ENCODE results near the gene SH3RF3. TPM values are rescaled to one million over a fixed set of nuclear protein-coding genes. Genes with fewer than 3 reads are reported as not detected.
"Not testable (repeated sequence)": the region's sequence is repeated elsewhere in the genome, so short reads cannot be mapped to it uniquely, and the experiment has no call there.

SH3RF3 gene
- total RNA-seq, 2 experiments from 2014 or later, result 1.9 to 2.3 TPM

- TF ChIP-seq CTCF (IDR thresholded peaks at IDR 0.05), result no peak
- ChIA-PET CTCF (no interaction called here), POLR2A (no interaction called here)
- Mint-ChIP-seq H3K27ac (no peak overlapping the region), H3K9me3 (no peaks in the 10 kb centered on the region), H3K4me1 (ENCODE audit: low read depth) (peaks cover 19% of the 10 kb centered on the region), H3K36me3 (ENCODE audit: low read depth) (no peaks in the 10 kb centered on the region), H3K27me3 (no peaks in the 10 kb centered on the region), H3K4me3 (no peak overlapping the region)
- no peak for DNase-seq
- ATAC-seq, result no peak
- intact Hi-C loops (cut with micrococcal nuclease), result no loop called here
Measured at GRCh38 chr2:109157563-109158105, 28.6 kb downstream of the SH3RF3 start.

GRCh38 chr2:109158237-109158636 is 29.2 kb downstream of the SH3RF3 start:
- H3K9me3 Mint-ChIP-seq, result no peaks in the 10 kb centered on the region
- no peak overlapping the region for H3K4me3 Mint-ChIP-seq
- no peaks in the 10 kb centered on the region for H3K36me3 Mint-ChIP-seq (ENCODE audit: low read depth)
- TF ChIP-seq CTCF (IDR thresholded peaks at IDR 0.05), result no peak
- ChIA-PET POLR2A (no interaction called here), CTCF (no interaction called here)
- no peaks in the 10 kb centered on the region for H3K27me3 Mint-ChIP-seq
- no peak overlapping the region for H3K27ac Mint-ChIP-seq
- DNase-seq, result no peak
- no peak for ATAC-seq
- H3K4me1 Mint-ChIP-seq (ENCODE audit: low read depth), result peaks cover 18% of the 10 kb centered on the region
- intact Hi-C loops (cut with micrococcal nuclease), result no loop called here

- DNase-seq (no peak), ATAC-seq (no peak)
- intact Hi-C loops (cut with micrococcal nuclease), result no loop called here
- Mint-ChIP-seq H3K4me3 (no peak overlapping the region), H3K36me3 (ENCODE audit: low read depth) (no peaks in the 10 kb centered on the region), H3K27ac (no peak overlapping the region), H3K9me3 (no peaks in the 10 kb centered on the region), H3K27me3 (no peaks in the 10 kb centered on the region), H3K4me1 (ENCODE audit: low read depth) (peaks cover 19% of the 10 kb centered on the region)
- POLR2A ChIA-PET, result no interaction called here
- no peak for TF ChIP-seq CTCF (IDR thresholded peaks at IDR 0.05)
- CTCF ChIA-PET, result no interaction called here
Measured at GRCh38 chr2:109159096-109159495, 30.1 kb downstream of the SH3RF3 start.

- Mint-ChIP-seq H3K4me1 (ENCODE audit: low read depth) (peaks cover 19% of the 10 kb centered on the region), H3K27ac (no peak overlapping the region), H3K4me3 (no peak overlapping the region), H3K27me3 (no peaks in the 10 kb centered on the region), H3K36me3 (ENCODE audit: low read depth) (no peaks in the 10 kb centered on the region), H3K9me3 (no peaks in the 10 kb centered on the region)
- CTCF ChIA-PET, result no interaction called here
- TF ChIP-seq CTCF (IDR thresholded peaks at IDR 0.05), result no peak
- intact Hi-C loops (cut with micrococcal nuclease), result no loop called here
- peak; percentile 61 for ATAC-seq
- POLR2A ChIA-PET, result no interaction called here
- no peak for DNase-seq
Measured at GRCh38 chr2:109160714-109161440, 31.9 kb downstream of the SH3RF3 start.

- POLR2A ChIA-PET; H3K27ac Mint-ChIP-seq; CTCF ChIA-PET; H3K36me3 Mint-ChIP-seq (ENCODE audit: low read depth); intact Hi-C loops (cut with micrococcal nuclease); DNase-seq; H3K27me3 Mint-ChIP-seq; ATAC-seq; H3K9me3 Mint-ChIP-seq; H3K4me3 Mint-ChIP-seq: not testable (repeated sequence)
- H3K4me1 Mint-ChIP-seq (ENCODE audit: low read depth), result peaks cover 17% of the 10 kb centered on the region
Measured at GRCh38 chr2:109162367-109162766, 33.4 kb downstream of the SH3RF3 start.

All from activated CD8-positive, alpha-beta T cell treated with anti-CD3 and anti-CD28 coated beads for 36 hours (primary cell).